T-helper 1 cell treated with Interleukin-12 subunit alpha and Interleukin-12 subunit beta and Interleukin-4 antibody, amounts not matched to agents 30 μg/mL and 1 μg/mL, for 36 hours (primary cell): ENCODE data around the gene JPH2.
"Not testable (repeated sequence)": the region's sequence is repeated elsewhere in the genome, so short reads cannot be mapped to it uniquely, and the experiment has no call there.

Experiments used
- H3K27ac Mint-ChIP-seq: one replicate; pipeline ENCODE4 v1.8.0; 2021; ENCODE audit warnings: mild to moderate bottlenecking, mixed read lengths
- H3K27me3 Mint-ChIP-seq: one replicate; pipeline ENCODE4 v1.8.0; 2021; ENCODE audit warnings: low read depth, mixed read lengths
- H3K36me3 Mint-ChIP-seq: one replicate; pipeline ENCODE4 v1.8.0; 2021; ENCODE audit warnings: low read depth, mixed read lengths
- H3K4me1 Mint-ChIP-seq: one replicate; pipeline ENCODE4 v1.8.0; 2021; ENCODE audit warnings: low read depth, mixed read lengths
- H3K4me3 Mint-ChIP-seq: one replicate; pipeline ENCODE4 v1.8.0; 2021; ENCODE audit warnings: mild to moderate bottlenecking, moderate library complexity, mixed read lengths
- H3K9me3 Mint-ChIP-seq: one replicate; pipeline ENCODE4 v1.8.0; 2021; ENCODE audit warnings: mixed read lengths

JPH2 gene

DNA sequence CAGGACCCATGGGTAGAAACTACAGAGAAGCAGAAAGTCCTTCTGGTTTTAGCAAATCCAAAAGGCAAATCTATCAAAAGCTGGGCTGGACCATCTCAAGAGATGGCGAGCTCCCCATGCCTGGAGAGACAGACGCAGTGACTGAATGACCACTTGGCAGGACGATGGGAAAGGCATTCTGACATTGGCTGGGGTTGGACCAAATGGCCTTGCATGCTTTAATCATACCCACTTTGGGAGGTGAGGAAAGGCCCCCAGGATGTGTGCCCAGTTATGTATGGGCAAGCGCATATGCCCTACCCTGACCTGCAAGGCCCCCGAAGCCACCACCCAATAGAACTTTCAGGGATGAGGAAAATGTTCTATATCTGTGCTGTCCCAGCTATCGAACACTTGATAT, 45.1 kb downstream of the JPH2 start:
- H3K4me1 Mint-ChIP-seq, result no peaks in the 10 kb centered on the region
- H3K4me3 Mint-ChIP-seq, result no peak overlapping the region
- no peak overlapping the region for H3K27ac Mint-ChIP-seq
- no peaks in the 10 kb centered on the region for H3K9me3 Mint-ChIP-seq
- H3K36me3 Mint-ChIP-seq, result no peaks in the 10 kb centered on the region
- peaks cover 15% of the 10 kb centered on the region for H3K27me3 Mint-ChIP-seq

- no peaks in the 10 kb centered on the region for H3K9me3 Mint-ChIP-seq
- no peaks in the 10 kb centered on the region for H3K4me1 Mint-ChIP-seq
- no peak overlapping the region for H3K27ac Mint-ChIP-seq
- H3K27me3 Mint-ChIP-seq, result peaks cover 15% of the 10 kb centered on the region
- H3K4me3 Mint-ChIP-seq, result no peak overlapping the region
- no peaks in the 10 kb centered on the region for H3K36me3 Mint-ChIP-seq
Observed at GRCh38 chr20:44138867-44139266, 48.1 kb downstream of the JPH2 start.

DNA sequence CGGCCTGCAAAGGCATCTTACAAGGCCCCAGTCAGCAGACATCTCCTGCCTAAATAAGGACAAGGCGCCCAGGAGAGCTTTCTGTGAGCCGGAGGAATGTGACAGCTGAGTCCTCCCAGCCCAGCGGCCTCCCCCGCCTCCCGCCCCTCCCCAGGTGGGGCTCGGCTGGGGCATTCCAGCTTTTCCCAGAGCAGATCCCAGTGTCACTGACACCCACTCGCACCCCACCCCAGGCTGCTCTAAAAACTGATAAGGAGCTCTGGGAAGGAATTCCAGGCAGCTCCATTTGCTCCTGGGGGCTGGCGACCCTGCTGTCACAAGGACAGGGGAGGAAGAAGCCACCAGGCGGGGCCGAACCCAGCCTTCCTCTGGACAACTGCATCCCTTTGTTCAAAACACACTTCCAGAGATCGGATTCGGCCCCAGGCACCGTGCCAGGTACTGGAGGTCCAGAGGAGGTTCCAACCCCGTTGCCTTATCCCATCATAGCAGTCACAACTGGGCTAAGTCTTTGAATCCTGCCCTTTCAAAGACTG, 49.7 kb downstream of the JPH2 start:
- Mint-ChIP-seq H3K4me1 (no peaks in the 10 kb centered on the region), H3K27ac (no peak overlapping the region), H3K27me3 (peaks cover 9% of the 10 kb centered on the region), H3K36me3 (no peaks in the 10 kb centered on the region), H3K9me3 (no peaks in the 10 kb centered on the region), H3K4me3 (no peak overlapping the region)

DNA sequence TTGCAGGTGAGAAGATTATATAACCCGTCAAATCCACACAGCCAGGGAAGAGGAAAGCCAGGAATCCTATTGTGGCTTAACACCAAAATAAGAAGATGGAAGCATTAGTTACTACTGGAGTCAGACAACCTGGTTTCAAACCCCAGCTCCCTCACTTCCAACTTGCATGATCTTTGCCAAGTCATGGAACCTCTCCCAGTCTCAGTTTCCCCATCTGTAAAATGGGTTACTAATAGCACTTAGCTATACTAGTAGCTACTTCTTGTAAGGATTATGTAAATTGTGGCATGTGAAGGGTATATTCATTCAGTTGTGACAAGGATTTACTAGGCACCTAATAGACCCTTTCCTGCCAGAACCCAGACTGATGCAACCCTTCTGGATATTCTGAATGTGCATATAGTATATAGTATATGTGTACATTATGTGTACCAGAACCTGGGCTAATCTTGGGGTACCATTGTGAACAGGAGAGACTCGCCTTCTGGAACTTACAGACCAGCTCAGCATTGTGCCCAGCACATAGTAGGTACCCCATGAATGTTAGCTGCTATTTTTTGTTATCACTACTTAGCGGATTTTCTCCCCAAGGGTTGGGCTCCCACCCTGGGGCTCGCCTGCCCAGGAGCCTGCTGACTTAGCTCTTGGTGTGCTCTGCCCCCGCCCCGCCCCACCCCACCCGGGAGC, 50.3 kb downstream of the JPH2 start:
- Mint-ChIP-seq H3K4me3 (no peak overlapping the region), H3K4me1 (no peaks in the 10 kb centered on the region), H3K27me3 (peaks cover 9% of the 10 kb centered on the region), H3K36me3 (no peaks in the 10 kb centered on the region), H3K27ac (no peak overlapping the region), H3K9me3 (no peaks in the 10 kb centered on the region)

DNA sequence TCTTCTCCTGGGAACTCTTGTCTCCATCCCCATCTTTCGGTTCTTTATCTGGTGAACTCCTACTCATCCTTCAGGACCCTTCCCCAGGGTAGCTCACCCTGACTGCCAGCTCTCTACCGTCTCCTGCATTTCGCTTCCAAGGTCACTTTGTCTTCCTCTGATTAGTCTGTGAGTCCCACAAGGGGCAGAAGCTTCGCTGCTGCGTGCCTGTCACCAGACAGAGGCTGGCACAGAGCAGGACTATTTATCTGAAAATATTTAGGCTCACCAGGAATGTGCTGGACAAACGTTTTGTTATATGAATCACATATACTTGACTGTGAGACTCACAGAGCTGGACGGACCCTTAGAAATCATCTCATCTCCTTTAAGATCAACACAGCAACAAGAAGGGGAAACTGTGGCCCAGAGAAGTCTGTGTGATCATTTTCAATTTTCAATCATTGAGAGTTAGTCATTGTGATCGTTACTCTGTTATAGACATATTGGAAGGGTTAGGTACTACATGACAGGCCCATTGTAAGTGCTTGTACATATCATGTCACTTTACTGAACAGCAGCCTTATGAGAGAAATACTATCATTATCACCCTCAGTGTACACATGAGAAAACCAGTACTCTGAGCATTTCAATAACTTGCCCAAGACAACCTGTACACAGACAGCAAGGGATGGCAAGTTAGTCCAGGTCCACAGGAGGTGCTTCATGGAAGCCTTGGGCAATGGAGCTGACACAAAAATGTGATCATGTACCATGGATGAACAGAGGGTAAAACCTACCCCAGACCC, 51.4 kb downstream of the JPH2 start:
- peaks cover 12% of the 10 kb centered on the region for H3K27me3 Mint-ChIP-seq
- no peak overlapping the region for H3K4me3 Mint-ChIP-seq
- H3K36me3 Mint-ChIP-seq, result no peaks in the 10 kb centered on the region
- peak overlapping the region; percentile 0 for H3K27ac Mint-ChIP-seq
- no peaks in the 10 kb centered on the region for H3K4me1 Mint-ChIP-seq
- no peaks in the 10 kb centered on the region for H3K9me3 Mint-ChIP-seq

GRCh38 chr20:44135012-44135412, 52.0 kb downstream of the JPH2 start:
- no peaks in the 10 kb centered on the region for H3K4me1 Mint-ChIP-seq
- peak overlapping the region; percentile 0 for H3K27ac Mint-ChIP-seq
- no peaks in the 10 kb centered on the region for H3K36me3 Mint-ChIP-seq
- H3K9me3 Mint-ChIP-seq, result no peaks in the 10 kb centered on the region
- no peak overlapping the region for H3K4me3 Mint-ChIP-seq
- H3K27me3 Mint-ChIP-seq, result peaks cover 14% of the 10 kb centered on the region

DNA sequence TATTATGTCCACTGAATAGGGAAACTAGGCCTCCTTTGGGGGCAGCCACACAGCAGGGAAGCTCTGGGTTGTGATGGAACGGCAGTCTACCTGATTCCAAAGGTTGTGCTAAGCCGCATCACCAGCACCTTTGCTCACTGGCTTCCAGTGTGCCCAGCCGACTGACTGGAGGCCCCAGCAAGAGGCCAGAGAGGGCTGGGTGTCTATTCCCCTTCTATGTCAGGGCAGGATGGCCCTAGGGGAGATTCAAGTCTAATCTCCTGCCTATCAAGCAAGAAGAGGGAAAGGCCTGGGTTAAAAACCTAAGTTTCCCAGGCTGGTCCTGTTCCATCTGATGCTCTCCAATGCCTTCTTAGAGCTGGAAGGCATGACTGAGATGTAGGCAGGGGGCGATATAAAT, 53.6 kb downstream of the JPH2 start:
- Mint-ChIP-seq H3K4me3 (no peak overlapping the region), H3K27ac (no peak overlapping the region)

DNA sequence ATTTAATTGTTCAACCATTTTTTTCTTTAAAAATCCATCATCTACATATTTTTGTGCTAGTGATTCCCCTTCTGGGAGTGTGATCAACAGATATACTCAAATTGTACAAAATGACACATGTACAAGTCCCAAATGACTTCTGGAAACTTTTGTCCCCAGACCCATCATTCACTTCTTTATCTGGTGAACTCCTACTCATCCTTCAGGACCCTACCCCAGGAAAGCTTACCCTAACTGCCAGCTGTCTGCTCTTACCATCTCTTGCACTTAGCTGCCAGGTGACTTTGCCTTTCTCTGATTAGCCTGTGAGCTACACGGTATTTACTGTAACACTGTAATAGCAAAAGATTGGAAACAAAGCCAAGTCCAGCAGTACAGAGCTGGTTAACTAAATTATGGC, 55.3 kb downstream of the JPH2 start:
- Mint-ChIP-seq H3K27ac (no peak overlapping the region), H3K4me3 (no peak overlapping the region), H3K36me3 (no peaks in the 10 kb centered on the region), H3K27me3 (peaks cover 5% of the 10 kb centered on the region), H3K9me3 (no peaks in the 10 kb centered on the region), H3K4me1 (no peaks in the 10 kb centered on the region)

More for the DNA sequence above, 53.6 kb downstream of the JPH2 start:
- H3K9me3 Mint-ChIP-seq, result no peaks in the 10 kb centered on the region
- peaks cover 5% of the 10 kb centered on the region for H3K27me3 Mint-ChIP-seq
- no peaks in the 10 kb centered on the region for H3K4me1 Mint-ChIP-seq
- no peaks in the 10 kb centered on the region for H3K36me3 Mint-ChIP-seq

DNA sequence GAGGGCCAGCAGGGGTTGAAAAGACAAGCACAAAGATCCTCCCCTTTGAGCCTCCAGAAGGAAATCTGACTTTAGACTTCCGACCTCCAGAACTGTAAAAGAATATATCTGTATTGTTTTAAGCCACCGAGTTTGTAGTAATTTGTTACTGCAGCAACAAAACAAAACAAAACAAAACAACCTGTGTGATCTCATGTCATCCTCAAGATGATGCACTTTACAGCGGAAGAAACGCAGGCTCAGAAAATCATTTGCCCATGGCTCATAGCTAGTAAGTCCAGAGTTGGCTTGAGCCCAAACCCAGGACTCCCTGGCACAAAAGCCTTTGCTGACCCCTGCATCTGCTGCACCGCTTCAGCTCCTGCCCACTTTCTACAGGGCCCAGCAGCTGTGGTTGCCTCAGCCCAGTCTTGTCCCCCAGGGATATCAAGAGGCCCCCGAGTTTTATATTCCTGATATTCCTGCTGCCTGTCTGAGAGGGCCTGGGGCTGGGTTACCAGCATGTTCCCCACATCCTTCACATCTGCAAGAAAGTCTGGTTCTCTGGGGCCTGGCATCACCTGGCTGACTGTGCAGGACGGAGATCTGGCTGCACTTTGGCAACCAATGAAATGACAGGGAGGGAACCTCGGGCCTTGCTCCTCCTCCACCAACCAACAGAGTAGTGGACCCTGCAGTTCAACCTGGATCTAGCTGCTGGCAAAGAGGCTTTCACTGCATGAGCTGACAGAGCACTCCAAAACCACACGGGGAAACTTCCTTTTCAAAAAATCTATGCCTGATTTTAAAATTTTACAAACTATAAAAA, 56.9 kb downstream of the JPH2 start:
- H3K27ac Mint-ChIP-seq, result no peak overlapping the region
- peaks cover 5% of the 10 kb centered on the region for H3K27me3 Mint-ChIP-seq
- H3K9me3 Mint-ChIP-seq, result no peaks in the 10 kb centered on the region
- no peaks in the 10 kb centered on the region for H3K4me1 Mint-ChIP-seq
- H3K4me3 Mint-ChIP-seq, result no peak overlapping the region
- H3K36me3 Mint-ChIP-seq, result no peaks in the 10 kb centered on the region

DNA sequence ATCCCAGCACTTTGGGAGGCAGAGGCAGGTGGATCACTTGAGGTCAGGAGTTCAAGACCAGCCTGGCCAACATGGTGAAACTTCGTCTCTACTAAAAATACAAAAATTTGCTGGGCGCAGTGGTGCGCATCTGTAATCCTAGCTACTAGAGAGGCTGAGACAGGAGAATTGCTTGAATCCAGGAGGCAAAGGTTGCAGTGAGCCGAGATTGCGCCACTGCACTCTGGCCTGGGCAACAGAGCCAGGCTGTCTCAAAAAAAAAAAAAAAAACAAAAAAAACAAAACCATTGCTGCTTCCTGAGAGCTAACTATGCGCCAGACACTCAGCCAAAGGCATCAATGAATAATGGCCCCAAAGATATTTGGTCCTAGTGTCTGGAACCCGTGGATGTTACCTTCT, 57.7 kb downstream of the JPH2 start:
- not testable (repeated sequence) for H3K4me1 Mint-ChIP-seq, H3K9me3 Mint-ChIP-seq, H3K27me3 Mint-ChIP-seq, H3K4me3 Mint-ChIP-seq, H3K36me3 Mint-ChIP-seq, H3K27ac Mint-ChIP-seq

DNA sequence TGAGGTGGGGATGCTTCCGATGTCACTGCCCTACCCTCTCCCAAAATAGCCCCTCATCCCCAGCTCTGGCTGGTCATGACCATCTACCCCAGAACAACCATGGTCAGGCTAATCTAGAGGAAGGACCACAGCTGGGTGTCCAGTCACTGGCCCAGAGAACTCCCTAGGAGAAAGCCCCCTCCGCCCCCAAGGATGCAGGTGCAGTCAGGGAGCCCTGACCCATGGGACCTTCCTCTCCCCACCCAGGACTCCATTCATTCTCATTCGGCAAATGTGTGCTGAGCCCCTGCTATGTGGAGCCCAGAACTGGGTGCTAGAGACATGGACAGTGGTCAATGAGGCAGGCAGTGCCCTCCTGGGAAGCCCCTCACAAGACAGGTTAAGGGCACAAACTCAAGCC, 60.5 kb downstream of the JPH2 start:
- H3K36me3 Mint-ChIP-seq, result no peaks in the 10 kb centered on the region
- no peak overlapping the region for H3K27ac Mint-ChIP-seq
- no peak overlapping the region for H3K4me3 Mint-ChIP-seq
- H3K9me3 Mint-ChIP-seq, result no peaks in the 10 kb centered on the region
- no peaks in the 10 kb centered on the region for H3K4me1 Mint-ChIP-seq
- H3K27me3 Mint-ChIP-seq, result peaks cover 14% of the 10 kb centered on the region

DNA sequence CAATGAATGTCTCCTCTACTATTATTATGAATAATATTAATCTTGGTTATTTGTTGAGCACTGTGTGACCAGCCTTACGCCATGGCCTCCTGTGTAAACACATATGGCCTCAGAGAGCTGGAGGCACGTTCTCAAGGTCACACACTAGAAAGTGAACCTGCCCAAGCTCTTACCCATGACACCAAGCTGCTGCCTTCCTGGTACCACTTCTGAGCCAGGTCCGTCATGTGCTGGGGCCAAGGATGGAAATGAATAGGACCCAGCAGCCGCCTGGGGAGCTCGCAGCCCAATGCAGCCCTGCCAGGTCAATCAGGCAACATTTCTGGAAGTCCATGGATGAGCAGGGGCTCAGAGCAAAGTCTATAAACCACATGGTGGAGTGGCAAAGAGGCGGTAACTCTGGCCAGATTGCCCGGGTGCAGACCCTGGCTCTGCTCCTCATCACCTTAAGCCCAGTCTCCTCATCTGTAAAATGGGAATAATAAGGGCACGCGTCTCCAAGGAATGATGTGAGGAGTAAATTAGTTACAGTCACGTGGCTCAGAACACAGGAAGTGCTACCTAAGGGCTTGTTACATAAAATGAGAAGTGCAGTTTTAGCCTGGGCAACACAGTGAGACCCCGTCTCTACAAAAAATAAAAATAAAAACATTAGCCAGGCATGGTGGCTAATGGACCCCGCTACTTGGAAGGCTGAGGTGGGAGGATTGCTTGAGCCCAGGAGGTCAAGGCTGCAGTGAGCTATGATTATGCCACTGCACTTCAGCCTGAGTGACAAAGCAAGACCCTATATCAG, 61.5 kb downstream of the JPH2 start:
- H3K4me1 Mint-ChIP-seq, result no peaks in the 10 kb centered on the region
- H3K27me3 Mint-ChIP-seq, result peaks cover 15% of the 10 kb centered on the region
- no peaks in the 10 kb centered on the region for H3K9me3 Mint-ChIP-seq
- no peak overlapping the region for H3K4me3 Mint-ChIP-seq
- no peaks in the 10 kb centered on the region for H3K36me3 Mint-ChIP-seq
- no peak overlapping the region for H3K27ac Mint-ChIP-seq

- Mint-ChIP-seq H3K27me3 (peaks cover 16% of the 10 kb centered on the region), H3K4me3 (no peak overlapping the region), H3K36me3 (no peaks in the 10 kb centered on the region), H3K9me3 (no peaks in the 10 kb centered on the region), H3K27ac (no peak overlapping the region), H3K4me1 (no peaks in the 10 kb centered on the region)
Observed at GRCh38 chr20:44123874-44124535, 63.0 kb downstream of the JPH2 start.

GRCh38 chr20:44123251-44123650, 63.7 kb downstream of the JPH2 start:
- peaks cover 16% of the 10 kb centered on the region for H3K27me3 Mint-ChIP-seq
- H3K9me3 Mint-ChIP-seq, result no peaks in the 10 kb centered on the region
- no peak overlapping the region for H3K4me3 Mint-ChIP-seq
- no peaks in the 10 kb centered on the region for H3K4me1 Mint-ChIP-seq
- no peak overlapping the region for H3K27ac Mint-ChIP-seq
- no peaks in the 10 kb centered on the region for H3K36me3 Mint-ChIP-seq
